Aorta (tissue), 5 donors: ENCODE results near the gene MYOF. TPM values are rescaled to one million over a fixed set of nuclear protein-coding genes. Genes with fewer than 3 reads are reported as not detected.

Experiments used
- ATAC-seq: fragments of 200-7000 bp; cut with Tn5 transposase; one replicate; pipeline ENCODE4 v1.9.1; 2022; ENCODE audit warnings: moderate library complexity; ENCODE audit not compliant: low FRiP score
- DNase-seq, 2 donors: peaks; one replicate each; pipeline ENCODE4 v3.0.0-alpha.2; 2020
- H3K27ac ChIP-seq, 2 donors: one replicate each; pipeline ENCODE4 v1.5.1; 2013; ENCODE audit warnings: low read length in 2 of 2, mild to moderate bottlenecking in 2 of 2, moderate library complexity in 2 of 2, control low read depth in 1 of 2, inconsistent platforms in 1 of 2, low read depth in 1 of 2
- H3K27me3 ChIP-seq, 2 donors: one replicate each; pipeline ENCODE4 v1.6.1; 2013; ENCODE audit warnings: control low read depth in 1 of 2, low read length in 1 of 2, mild to moderate bottlenecking in 1 of 2, moderate library complexity in 1 of 2; ENCODE audit not compliant: insufficient read depth in 2 of 2, control insufficient read depth in 1 of 2
- H3K36me3 ChIP-seq, 2 donors: one replicate each; pipeline ENCODE4 v1.6.1; 2013; ENCODE audit warnings: control low read depth in 1 of 2, low read length in 1 of 2, mild to moderate bottlenecking in 1 of 2; ENCODE audit not compliant: insufficient read depth in 2 of 2, control insufficient read depth in 1 of 2
- H3K4me1 ChIP-seq, 2 donors: one replicate each; pipeline ENCODE4 v1.6.1; 2013; ENCODE audit warnings: low read length in 2 of 2, control low read depth in 1 of 2, mild to moderate bottlenecking in 1 of 2, moderate library complexity in 1 of 2; ENCODE audit not compliant: insufficient read depth in 2 of 2, control insufficient read depth in 1 of 2
- H3K4me3 ChIP-seq, 2 donors: one replicate each; pipeline ENCODE4 v1.5.1; 2013; ENCODE audit warnings: low read length in 2 of 2, control low read depth in 1 of 2, mild to moderate bottlenecking in 1 of 2
- H3K9me3 ChIP-seq: one replicate; pipeline ENCODE4 v1.6.1; 2013; ENCODE audit warnings: mild to moderate bottlenecking, low read length; ENCODE audit not compliant: control insufficient read depth
- WGBS, 2 donors: extraction: QIAGEN DNeasy Blood & Tissue Kit; methylation state at CpG; one replicate each; pipeline ENCODE4 v1.1.7; 2013; 5-methylcytosine and 5-hydroxymethylcytosine counted together
- intact Hi-C, 2 donors: fragments of 100-400 bp; cut with DNase I; formaldehyde crosslinking; loops; one replicate each; pipeline versions ENCODE4 v1.14.2 to v1.15.0; 2022
- polyA plus RNA-seq, 2 donors: library from polyadenylated mRNA; stranded (reverse); fragments of 200-250 nt; gene quantifications; one replicate each; pipeline ENCODE4 v1.2.3, GENCODE V29; 2013
- total RNA-seq, 2 donors: library from RNA; stranded (reverse); fragmentation: NEBNext Ultra II Directional; extraction: Animal tissue kit (Norgen Biotek cat#: 25700); gene quantifications; one replicate each; pipeline ENCODE4 v1.2.1, GENCODE V29; 2021
- donor health status: healthy with polysubstance abuse.
- donor health status: Bipolar disorder and iron deficiency.
- donor health status: DM: no; HTN: no; CAD: no.
- donor health status: DM: no; HTN: no; CAD: no.
- donor health status: DM: yes; HTN: yes; CAD: no.

The MYOF gene
- total and polyA plus RNA-seq, 4 donors = 13.4 to 242 (median 126) TPM

GRCh38 chr10:93337309-93337721, 144.8 kb downstream of the MYOF start:
- H3K4me3 ChIP-seq = no peak overlapping the region
- no peaks in the 10 kb centered on the region for H3K4me1 ChIP-seq
- intact Hi-C loops = no loop called here
- H3K27ac ChIP-seq = no peak overlapping the region
- WGBS, 2 donors = 77 to 83% methylated on average over 7 of the region's 7 CpGs
- H3K9me3 ChIP-seq = no peaks in the 10 kb centered on the region
- ATAC-seq (no peak), DNase-seq (no peak)
- H3K36me3 ChIP-seq = peaks cover 23 to 28% of the 10 kb centered on the region in 2 donors
- H3K27me3 ChIP-seq = no peaks in the 10 kb centered on the region

DNA sequence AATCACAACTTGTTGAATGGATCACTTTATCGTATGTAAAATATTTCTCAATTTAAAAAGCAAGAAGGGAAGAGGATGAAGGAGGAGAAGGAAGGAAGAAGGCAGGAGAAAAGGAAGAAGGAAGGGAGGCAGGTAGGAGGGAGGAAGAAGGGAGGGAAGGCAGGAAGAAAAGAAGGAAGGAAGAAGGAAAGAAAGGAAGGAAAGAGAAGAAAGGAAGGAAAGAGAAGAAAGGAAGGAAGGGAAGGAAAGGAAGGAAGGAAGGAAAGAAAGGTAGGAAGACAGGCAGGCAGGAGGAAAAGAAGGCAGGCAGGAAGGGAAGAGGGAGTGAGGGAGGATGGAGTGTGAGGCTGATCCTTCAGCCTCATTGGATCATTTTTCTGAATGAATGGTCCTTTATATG, 145.5 kb downstream of the MYOF start:
- Histone ChIP-seq H3K27ac (no peak overlapping the region), H3K4me1 (no peaks in the 10 kb centered on the region), H3K27me3 (no peaks in the 10 kb centered on the region), H3K9me3 (no peaks in the 10 kb centered on the region), H3K4me3 (no peak overlapping the region), H3K36me3 (peaks cover 18 to 22% of the 10 kb centered on the region in 2 donors)
- ATAC-seq = no peak
- no peak for DNase-seq
- intact Hi-C loops = no loop called here
- WGBS, 2 donors = 96 to 100% methylated on average over 1 of the region's 1 CpG

DNA sequence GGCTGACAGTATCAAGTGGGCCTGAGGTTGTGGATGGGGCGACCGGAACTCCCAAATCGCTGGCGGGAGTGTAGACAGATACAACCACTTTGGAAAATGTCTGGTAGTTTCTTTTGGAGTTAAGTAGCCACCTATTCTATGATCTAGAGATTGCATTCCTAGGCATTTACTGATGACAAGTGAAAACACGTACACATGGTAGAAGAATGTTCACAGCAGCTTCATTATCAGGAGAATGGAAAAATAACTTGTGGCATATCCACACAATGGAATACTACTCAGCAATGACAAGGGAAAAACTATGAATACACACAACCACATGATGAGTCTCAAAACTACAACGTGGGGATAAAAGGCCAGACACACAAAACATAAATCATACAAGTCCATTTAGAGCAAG, 146.0 kb downstream of the MYOF start:
- Histone ChIP-seq H3K9me3 (no peaks in the 10 kb centered on the region), H3K36me3 (peaks cover 19 to 22% of the 10 kb centered on the region in 2 donors), H3K4me1 (no peaks in the 10 kb centered on the region), H3K4me3 (no peak overlapping the region), H3K27me3 (no peaks in the 10 kb centered on the region), H3K27ac (no peak overlapping the region)
- DNase-seq = no peak
- WGBS, 2 donors = 91% methylated on average over 6 of the region's 6 CpGs
- intact Hi-C loops = no loop called here
- ATAC-seq = no peak

DNA sequence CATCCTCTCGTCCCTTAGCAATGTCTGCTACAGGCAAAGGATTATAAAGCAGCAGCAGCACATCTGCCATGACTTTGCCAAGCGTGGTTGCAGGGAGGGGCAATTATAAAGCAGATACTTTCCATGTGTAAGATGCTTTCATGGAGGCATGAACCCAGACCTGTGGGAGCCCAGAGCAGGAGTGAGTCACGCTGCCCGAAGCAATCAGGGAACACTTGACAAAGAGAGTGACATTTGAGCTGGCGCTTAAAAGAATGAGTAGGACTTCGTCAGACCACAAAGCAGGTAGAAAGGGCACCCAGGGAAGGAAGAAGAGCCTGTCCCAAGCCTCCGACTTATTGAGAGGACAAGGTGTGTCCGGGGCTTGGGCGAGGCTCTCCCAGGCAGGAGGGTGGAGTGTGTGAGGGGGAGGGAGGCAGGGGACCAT, 147.2 kb downstream of the MYOF start:
- Histone ChIP-seq H3K4me1 (no peaks in the 10 kb centered on the region), H3K27ac (no peak overlapping the region), H3K4me3 (no peak overlapping the region), H3K27me3 (no peaks in the 10 kb centered on the region), H3K36me3 (peaks cover 23 to 26% of the 10 kb centered on the region in 2 donors), H3K9me3 (no peaks in the 10 kb centered on the region)
- DNase-seq (no peak), ATAC-seq (no peak)
- intact Hi-C loops = no loop called here
- 86 to 88% methylated on average over 9 of the region's 9 CpGs for WGBS, 2 donors

GRCh38 chr10:93334181-93334580, 148.0 kb downstream of the MYOF start:
- DNase-seq = no peak
- ATAC-seq = no peak
- 69 to 80% methylated on average over 3 of the region's 3 CpGs for WGBS, 2 donors
- intact Hi-C loops = no loop called here
- no peaks in the 10 kb centered on the region for H3K4me1 ChIP-seq
- no peak overlapping the region for H3K4me3 ChIP-seq
- no peaks in the 10 kb centered on the region for H3K9me3 ChIP-seq
- no peak overlapping the region for H3K27ac ChIP-seq
- peaks cover 25 to 26% of the 10 kb centered on the region in 2 donors for H3K36me3 ChIP-seq
- H3K27me3 ChIP-seq = no peaks in the 10 kb centered on the region

GRCh38 chr10:93333278-93333978, 148.7 kb downstream of the MYOF start:
- 77 to 80% methylated on average over 15 of the region's 15 CpGs for WGBS, 2 donors
- peaks cover 23 to 30% of the 10 kb centered on the region in 2 donors for H3K36me3 ChIP-seq
- DNase-seq (no peak), ATAC-seq (no peak)
- H3K27me3 ChIP-seq = no peaks in the 10 kb centered on the region
- no peaks in the 10 kb centered on the region for H3K9me3 ChIP-seq
- no peaks in the 10 kb centered on the region for H3K4me1 ChIP-seq
- no peak overlapping the region for H3K27ac ChIP-seq
- intact Hi-C loops = no loop called here
- H3K4me3 ChIP-seq = no peak overlapping the region

GRCh38 chr10:93330824-93331223, 151.3 kb downstream of the MYOF start:
- Histone ChIP-seq H3K9me3 (no peaks in the 10 kb centered on the region), H3K4me1 (no peaks in the 10 kb centered on the region), H3K27ac (no peak overlapping the region), H3K4me3 (no peak overlapping the region), H3K27me3 (no peaks in the 10 kb centered on the region), H3K36me3 (peaks cover 18 to 36% of the 10 kb centered on the region in 2 donors)
- DNase-seq (no peak), ATAC-seq (no peak)
- intact Hi-C loops = no loop called here
- 74 to 91% methylated on average over 3 of the region's 3 CpGs for WGBS, 2 donors

- no peak overlapping the region for H3K27ac ChIP-seq
- ATAC-seq = no peak
- 50 to 56% methylated on average over 6 of the region's 6 CpGs for WGBS, 2 donors
- no peak for DNase-seq
- no peaks in the 10 kb centered on the region for H3K4me1 ChIP-seq
- H3K9me3 ChIP-seq = no peaks in the 10 kb centered on the region
- H3K4me3 ChIP-seq = no peak overlapping the region
- intact Hi-C loops = no loop called here
- H3K27me3 ChIP-seq = no peaks in the 10 kb centered on the region
- H3K36me3 ChIP-seq = peaks cover 7 to 18% of the 10 kb centered on the region in 2 donors
Observed at GRCh38 chr10:93319896-93320295, 162.2 kb downstream of the MYOF start.

DNA sequence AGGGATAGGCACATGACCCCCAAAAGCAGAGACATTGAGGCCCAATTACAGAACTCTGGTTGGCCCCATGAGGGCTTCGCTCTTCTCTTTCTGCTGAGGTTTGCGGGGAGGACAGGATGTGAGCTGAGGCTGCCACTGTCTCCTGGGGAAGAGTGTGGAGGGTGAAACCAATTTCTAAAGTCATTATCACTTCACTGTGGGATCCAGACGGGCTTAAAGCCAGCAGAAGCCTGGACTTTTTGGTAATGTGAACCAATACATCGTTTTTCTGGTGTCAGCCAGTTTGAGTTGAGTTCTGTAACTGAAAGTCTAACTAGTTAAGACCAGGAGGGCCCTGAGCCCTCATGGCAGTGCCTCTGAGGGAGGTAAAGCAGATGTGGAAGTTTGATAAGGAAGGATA, 163.0 kb downstream of the MYOF start:
- no peak overlapping the region for H3K27ac ChIP-seq
- intact Hi-C loops = no loop called here
- H3K4me1 ChIP-seq = no peaks in the 10 kb centered on the region
- H3K27me3 ChIP-seq = no peaks in the 10 kb centered on the region
- no peak for ATAC-seq
- no peaks in the 10 kb centered on the region for H3K9me3 ChIP-seq
- H3K36me3 ChIP-seq = peaks cover 2 to 20% of the 10 kb centered on the region in 2 donors
- 82 to 83% methylated on average over 4 of the region's 4 CpGs for WGBS, 2 donors
- no peak for DNase-seq
- no peak overlapping the region for H3K4me3 ChIP-seq
